Measurements from ENCODE around the gene GOLIM4.

DNA sequence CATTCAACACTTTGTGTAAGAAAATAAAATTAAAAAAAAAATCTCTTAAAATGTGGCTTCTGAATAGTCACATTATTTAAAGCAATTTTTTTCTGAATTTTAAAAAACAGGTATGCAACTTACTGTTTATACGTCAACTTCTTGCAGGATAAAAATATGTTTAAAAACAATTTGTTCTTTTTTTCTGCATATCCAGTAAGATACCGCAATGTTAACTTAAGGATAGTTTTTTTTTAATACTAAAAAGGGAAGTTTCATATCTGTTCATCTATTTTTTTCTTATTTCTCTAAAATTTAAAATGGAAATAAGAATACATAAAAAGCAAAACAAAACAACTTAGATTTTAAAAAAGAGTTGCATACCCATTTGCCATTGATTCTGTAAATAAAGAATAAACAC, 27.4 kb downstream of the GOLIM4 start:
- no peak for TF ChIP-seq KLF16 (CRISPR knock-in tag; IDR thresholded peaks at IDR 0.05)
- TF ChIP-seq HHEX (CRISPR knock-in tag; IDR thresholded peaks at IDR 0.05) = no peak
- TF ChIP-seq POLR2A (IDR thresholded peaks at IDR 0.05; ENCODE audit: insufficient read depth in 1 of 2, low read depth in 2 of 2, low read length in 2 of 2) = no peak
- TF ChIP-seq CTCF (CRISPR knock-in tag; IDR thresholded peaks at IDR 0.05) = no peak
- TF ChIP-seq, protein P1, sequence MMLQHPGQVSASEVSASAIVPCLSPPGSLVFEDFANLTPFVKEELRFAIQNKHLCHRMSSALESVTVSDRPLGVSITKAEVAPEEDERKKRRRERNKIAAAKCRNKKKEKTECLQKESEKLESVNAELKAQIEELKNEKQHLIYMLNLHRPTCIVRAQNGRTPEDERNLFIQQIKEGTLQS (CRISPR knock-in tag; IDR thresholded peaks at IDR 0.05) = no peak
- TF ChIP-seq ZBTB10 (CRISPR knock-in tag; IDR thresholded peaks at IDR 0.05; ENCODE audit: borderline replicate concordance) = no peak
- no peak for TF ChIP-seq ZBTB49 (CRISPR knock-in tag; IDR thresholded peaks at IDR 0.05; ENCODE audit: borderline replicate concordance)
- TF ChIP-seq NR2F2 (IDR thresholded peaks at IDR 0.05; ENCODE audit: borderline replicate concordance, low read depth) = no peak
- no peak for TF ChIP-seq TCF7L2 (IDR thresholded peaks at IDR 0.05; ENCODE audit: low read depth, low read length)
- TF ChIP-seq SP1 (IDR thresholded peaks at IDR 0.05) = no peak
- no peak for TF ChIP-seq SP1 (CRISPR knock-in tag; IDR thresholded peaks at IDR 0.05)
- TF ChIP-seq POLR2AphosphoS5 (IDR thresholded peaks at IDR 0.05; ENCODE audit: low read depth, low read length) = no peak
- TF ChIP-seq DNMT3B (CRISPR knock-in tag; conservative IDR thresholded peaks at IDR 0.05) = no peak
- no peak for TF ChIP-seq NFYB (CRISPR knock-in tag; IDR thresholded peaks at IDR 0.05)
- no peak for TF ChIP-seq MEF2D (CRISPR knock-in tag; IDR thresholded peaks at IDR 0.05)

Data from HepG2 (cell line).